ENCODE measurements around the gene JPT1.
A peak's percentile ranks its signal among the peaks of the same experiment; 100 is the strongest.

JPT1 gene

GRCh38 chr17:75096082-75096625 is 58.2 kb downstream of the JPT1 start:
- DNase-seq = peak; percentile 93 to 95
- peak; percentile 31 for TF ChIP-seq POLR2A (IDR thresholded peaks at IDR 0.05; ENCODE audit: low read length)
- TF ChIP-seq GATA1 (IDR thresholded peaks at IDR 0.05; ENCODE audit: low read depth, low read length) = no peak

- TF ChIP-seq GATA1 (IDR thresholded peaks at IDR 0.05; ENCODE audit: low read depth, low read length) (no peak), POLR2A (IDR thresholded peaks at IDR 0.05; ENCODE audit: low read length) (no peak)
- no peak for DNase-seq
Observed at GRCh38 chr17:75094871-75095399, 59.4 kb downstream of the JPT1 start.

GRCh38 chr17:75093548-75094158 is 60.7 kb downstream of the JPT1 start:
- DNase-seq = no peak
- no peak for TF ChIP-seq POLR2A (IDR thresholded peaks at IDR 0.05; ENCODE audit: low read length)
- TF ChIP-seq GATA1 (IDR thresholded peaks at IDR 0.05; ENCODE audit: low read depth, low read length) = no peak

GRCh38 chr17:75091855-75092327 is 62.4 kb downstream of the JPT1 start:
- peak; percentile 60 to 78 for DNase-seq
- no peak for TF ChIP-seq GATA1 (IDR thresholded peaks at IDR 0.05; ENCODE audit: low read depth, low read length)
- no peak for TF ChIP-seq POLR2A (IDR thresholded peaks at IDR 0.05; ENCODE audit: low read length)

GRCh38 chr17:75090871-75091854 is 63.1 kb downstream of the JPT1 start:
- peak; percentile 44 to 51 for DNase-seq
- TF ChIP-seq POLR2A (IDR thresholded peaks at IDR 0.05; ENCODE audit: low read length) (no peak), GATA1 (IDR thresholded peaks at IDR 0.05; ENCODE audit: low read depth, low read length) (no peak)

- TF ChIP-seq POLR2A (IDR thresholded peaks at IDR 0.05; ENCODE audit: low read length) (no peak), GATA1 (IDR thresholded peaks at IDR 0.05; ENCODE audit: low read depth, low read length) (no peak)
- peak in 1 of 2 experiments; percentile 42 for DNase-seq
Observed at GRCh38 chr17:75088465-75089417, 65.6 kb downstream of the JPT1 start.

GRCh38 chr17:75087558-75088453 is 66.5 kb downstream of the JPT1 start, which contains the start of gene SLC16A5:
SLC16A5 (plus strand) TSS chr17:75087954; CDS start chr17:75093637, 5,683 bp downstream.
- peak; percentile 37 to 54 for DNase-seq
- TF ChIP-seq GATA1 (IDR thresholded peaks at IDR 0.05; ENCODE audit: low read depth, low read length) (no peak), POLR2A (IDR thresholded peaks at IDR 0.05; ENCODE audit: low read length) (peak; percentile 16)

- no peak for DNase-seq
- TF ChIP-seq POLR2A (IDR thresholded peaks at IDR 0.05; ENCODE audit: low read length) (no peak), GATA1 (IDR thresholded peaks at IDR 0.05; ENCODE audit: low read depth, low read length) (no peak)
Observed at GRCh38 chr17:75087182-75087557, 67.1 kb downstream of the JPT1 start.

GRCh38 chr17:75086496-75087181 is 67.7 kb downstream of the JPT1 start:
- TF ChIP-seq POLR2A (IDR thresholded peaks at IDR 0.05; ENCODE audit: low read length) (no peak), GATA1 (IDR thresholded peaks at IDR 0.05; ENCODE audit: low read depth, low read length) (no peak)
- DNase-seq = no peak
